Pulmonary artery endothelial cell (primary cell): ENCODE measurements around the gene SET. TPM values are rescaled to one million over a fixed set of nuclear protein-coding genes. Genes with fewer than 3 reads are reported as not detected.

Experiments
- DNase-seq: peaks from one replicate; pipeline ENCODE4 v3.0.0-alpha.2; 2011; ENCODE audit warnings: low read depth, low spot score
- total RNA-seq: library from RNA; depleted of rRNA; stranded (reverse); fragments of >200 nt; gene quantifications from 2 replicates; pipeline ENCODE4 v1.2.3, GENCODE V29; 2014

The SET gene
- total RNA-seq, 1 donor from 2014 or later, result 618 TPM

DNA sequence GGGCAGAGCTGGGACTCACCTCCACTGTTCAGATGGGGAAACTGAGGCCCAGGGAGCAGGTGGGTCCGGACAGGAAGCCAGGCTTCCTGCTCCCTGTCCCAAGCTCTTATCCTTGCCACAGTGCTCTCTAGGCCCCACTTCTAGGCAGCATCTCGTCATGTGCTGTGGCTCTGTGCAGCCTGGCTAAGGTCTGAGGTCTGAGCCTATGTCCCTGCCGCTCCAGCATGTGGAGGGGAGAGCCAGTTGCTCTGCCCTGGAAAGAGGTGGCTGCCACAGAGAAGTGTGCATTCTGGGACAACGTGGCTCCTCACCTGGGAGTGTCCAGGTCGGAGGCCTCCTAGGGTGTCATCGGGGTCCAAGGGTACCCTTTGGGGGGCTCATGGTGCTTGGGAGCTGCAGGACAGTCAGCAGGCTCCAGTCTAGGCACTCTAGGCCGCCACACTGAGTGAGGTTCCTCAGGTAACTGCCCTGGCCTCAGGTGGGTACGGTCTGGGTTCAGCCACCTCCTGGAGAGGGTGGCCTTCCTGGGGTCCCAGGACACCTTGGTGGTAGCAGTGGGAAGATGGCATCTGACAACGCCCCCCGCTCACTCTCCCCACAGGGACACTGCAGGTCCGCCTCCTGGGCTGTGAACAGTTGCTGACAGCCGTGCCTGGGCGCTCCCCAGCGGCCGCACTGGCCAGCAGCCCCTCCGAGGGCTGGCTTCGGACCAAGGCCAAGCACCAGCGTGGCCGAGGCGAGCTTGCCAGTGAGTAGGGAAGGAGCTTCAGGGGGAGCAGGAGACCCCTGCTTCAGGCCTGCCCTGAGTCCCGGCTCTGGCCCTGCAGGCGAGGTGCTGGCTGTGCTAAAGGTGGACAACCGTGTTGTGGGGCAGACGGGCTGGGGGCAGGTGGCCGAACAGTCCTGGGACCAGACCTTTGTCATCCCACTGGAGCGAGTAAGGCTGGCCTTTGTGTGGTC, 23.7 kb downstream of the SET start:
- DNase-seq, result no peak

DNA sequence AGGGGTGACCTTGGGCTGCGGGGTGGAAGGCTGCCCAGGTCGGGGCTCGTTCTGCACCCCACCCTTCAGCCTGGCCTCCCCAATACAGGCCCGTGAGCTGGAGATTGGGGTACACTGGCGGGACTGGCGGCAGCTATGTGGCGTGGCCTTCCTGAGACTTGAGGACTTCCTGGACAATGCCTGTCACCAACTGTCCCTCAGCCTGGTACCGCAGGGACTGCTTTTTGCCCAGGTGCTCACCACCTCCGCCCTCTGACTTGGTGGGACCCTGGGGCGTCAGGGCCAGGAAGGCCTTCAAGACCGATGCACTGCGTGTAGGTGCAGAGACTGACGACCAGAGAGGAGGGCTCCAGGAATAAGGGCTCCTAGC, 24.4 kb downstream of the SET start:
- DNase-seq, result no peak

- no peak for DNase-seq
Observed at GRCh38 chr9:128713941-128714573, 25.0 kb downstream of the SET start.

GRCh38 chr9:128714586-128715435, 25.8 kb downstream of the SET start:
- no peak for DNase-seq

GRCh38 chr9:128715436-128715750, 26.4 kb downstream of the SET start:
- no peak for DNase-seq

DNA sequence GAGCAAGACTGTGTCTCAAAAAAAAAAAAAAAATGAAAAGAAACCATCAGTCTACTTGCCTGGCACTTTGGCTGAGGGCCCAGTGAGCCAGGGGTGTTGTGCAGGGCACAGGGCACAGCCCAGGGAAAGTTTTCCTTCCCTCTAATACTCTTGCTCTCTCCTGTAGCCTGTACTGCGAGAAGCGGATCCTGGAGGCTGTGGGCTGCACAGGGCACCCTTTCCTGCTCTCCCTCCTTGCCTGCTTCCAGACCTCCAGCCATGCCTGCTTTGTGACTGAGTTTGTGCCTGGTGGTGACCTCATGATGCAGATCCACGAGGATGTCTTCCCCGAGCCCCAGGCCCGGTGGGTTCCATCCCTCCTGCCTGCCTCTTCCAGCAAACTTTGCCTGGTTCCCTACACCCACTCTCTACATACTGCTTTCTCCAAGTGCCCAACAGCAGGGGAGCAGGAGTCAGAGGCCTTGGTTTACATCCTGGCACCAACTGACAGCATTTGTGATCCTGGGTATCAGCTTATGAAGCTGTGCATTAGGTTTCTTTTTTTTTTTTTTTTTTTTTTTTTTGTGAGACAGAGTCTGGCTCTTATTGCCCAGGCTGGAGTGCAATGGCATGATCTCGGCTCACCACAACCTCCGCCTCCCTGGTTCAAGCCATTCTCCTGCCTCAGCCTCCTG, 27.7 kb downstream of the SET start:
- no peak for DNase-seq

- DNase-seq, result no peak
Observed at GRCh38 chr9:128718047-128718446, 29.0 kb downstream of the SET start.

DNA sequence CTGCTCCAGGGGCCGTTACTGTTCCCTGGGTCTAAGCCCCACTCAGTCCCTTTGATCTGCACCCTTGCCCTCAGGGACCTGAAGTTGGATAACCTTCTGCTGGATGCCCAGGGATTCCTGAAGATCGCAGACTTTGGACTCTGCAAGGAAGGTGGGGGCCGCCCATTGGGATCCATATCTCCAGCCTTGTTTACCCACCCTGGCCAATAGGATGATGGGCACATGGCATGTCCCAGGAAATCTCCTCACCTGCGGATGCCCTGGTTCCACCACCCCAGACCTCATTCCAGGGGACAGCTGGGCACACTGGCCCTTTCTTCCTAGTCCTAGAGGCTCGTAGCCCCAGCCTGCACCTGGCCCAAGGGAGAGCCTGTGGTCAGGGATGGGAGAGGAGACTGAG, 29.5 kb downstream of the SET start:
- no peak for DNase-seq

DNA sequence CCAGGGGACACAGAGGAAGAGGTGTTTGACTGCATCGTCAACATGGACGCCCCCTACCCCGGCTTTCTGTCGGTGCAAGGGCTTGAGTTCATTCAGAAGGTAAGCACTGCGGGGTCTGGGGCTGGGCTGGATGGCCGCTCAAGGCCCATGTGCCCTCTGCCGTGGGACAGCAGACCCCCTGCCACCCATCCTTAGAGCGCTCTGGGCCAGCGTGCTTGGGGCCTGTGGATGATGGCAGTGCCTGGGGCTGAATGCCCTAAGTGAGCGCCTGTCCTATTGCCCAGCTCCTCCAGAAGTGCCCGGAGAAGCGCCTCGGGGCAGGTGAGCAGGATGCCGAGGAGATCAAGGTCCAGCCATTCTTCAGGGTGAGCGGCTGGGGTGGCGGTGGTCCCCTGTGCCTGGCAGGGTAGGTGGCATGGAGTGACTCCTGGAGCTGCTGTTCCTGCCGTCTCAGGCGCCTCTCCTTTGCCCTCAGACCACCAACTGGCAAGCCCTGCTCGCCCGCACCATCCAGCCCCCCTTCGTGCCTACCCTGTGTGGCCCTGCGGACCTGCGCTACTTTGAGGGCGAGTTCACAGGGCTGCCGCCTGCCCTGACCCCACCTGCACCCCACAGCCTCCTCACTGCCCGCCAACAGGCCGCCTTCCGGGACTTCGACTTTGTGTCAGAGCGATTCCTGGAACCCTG, 31.0 kb downstream of the SET start:
- DNase-seq, result no peak

DNA sequence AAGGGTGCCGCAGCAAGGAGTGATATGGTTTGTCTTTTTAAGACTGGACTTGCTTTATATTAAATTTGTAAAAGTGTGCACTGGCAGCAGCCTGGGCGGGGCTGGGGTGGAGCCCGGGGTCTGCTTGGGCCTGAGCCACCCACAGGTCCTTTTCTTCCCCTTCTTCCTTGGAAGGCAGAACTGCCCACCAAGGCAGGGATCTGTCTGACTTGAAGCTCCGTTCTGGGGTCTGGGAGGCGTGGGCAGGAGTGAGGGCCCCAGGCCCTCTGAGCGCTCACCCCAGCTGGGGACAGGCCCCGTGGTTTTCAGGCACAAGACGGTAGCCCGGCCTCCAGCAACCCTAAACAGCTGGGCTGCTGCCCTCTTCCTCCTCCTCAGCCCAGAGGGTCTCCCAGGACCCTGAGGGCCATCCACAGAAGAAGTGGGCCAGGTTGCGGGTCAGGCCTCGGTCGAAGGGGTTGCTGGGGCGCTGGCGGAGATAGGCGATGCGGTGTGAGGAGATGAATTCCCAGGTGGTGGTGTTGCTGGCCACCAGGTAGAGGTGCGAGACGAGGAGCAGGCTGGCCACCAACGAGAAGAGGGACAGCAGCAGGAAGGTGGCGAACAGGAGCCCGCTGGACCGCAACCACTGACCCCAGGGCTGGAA, 31.9 kb downstream of the SET start:
- no peak for DNase-seq

- no peak for DNase-seq
Observed at GRCh38 chr9:128721487-128722010, 32.5 kb downstream of the SET start.

- no peak for DNase-seq
Observed at GRCh38 chr9:128722380-128723351, 33.6 kb downstream of the SET start.

DNA sequence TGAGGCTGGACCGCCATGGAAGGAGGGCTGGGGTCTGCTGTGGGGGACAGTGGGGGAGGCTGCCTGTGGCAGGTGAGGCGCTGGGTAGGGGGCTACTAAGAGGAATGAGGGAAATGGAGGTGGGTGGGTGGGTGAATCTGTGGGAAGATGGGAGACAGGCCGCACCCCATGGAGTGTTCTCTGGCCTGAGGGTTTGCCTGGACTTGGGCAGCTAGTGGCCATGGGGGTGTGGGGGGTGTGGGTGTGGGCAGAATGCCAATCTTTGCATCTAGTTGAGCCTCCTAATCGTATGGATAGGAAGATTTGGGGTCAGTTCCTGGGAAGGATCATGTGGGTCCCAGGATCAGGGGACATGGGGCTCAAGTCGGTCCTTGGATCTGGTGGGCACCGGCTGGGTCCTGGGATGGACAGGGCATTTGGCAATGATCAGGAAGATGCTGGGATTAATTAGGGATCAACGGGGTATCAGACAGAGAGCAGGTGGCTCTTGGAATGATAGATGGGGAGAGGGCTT, 34.4 kb downstream of the SET start:
- no peak for DNase-seq

GRCh38 chr9:128723866-128724743, 35.1 kb downstream of the SET start, which contains the start of gene ZDHHC12:
TSS of gene ZDHHC12 (minus strand) at chr9:128724127. CDS start at chr9:128724093, 34 bp downstream.
- DNase-seq, result peak; percentile 77

GRCh38 chr9:128724744-128725211, 35.8 kb downstream of the SET start:
- peak; percentile 35 for DNase-seq

GRCh38 chr9:128727640-128728248, 38.7 kb downstream of the SET start:
- DNase-seq, result no peak

DNA sequence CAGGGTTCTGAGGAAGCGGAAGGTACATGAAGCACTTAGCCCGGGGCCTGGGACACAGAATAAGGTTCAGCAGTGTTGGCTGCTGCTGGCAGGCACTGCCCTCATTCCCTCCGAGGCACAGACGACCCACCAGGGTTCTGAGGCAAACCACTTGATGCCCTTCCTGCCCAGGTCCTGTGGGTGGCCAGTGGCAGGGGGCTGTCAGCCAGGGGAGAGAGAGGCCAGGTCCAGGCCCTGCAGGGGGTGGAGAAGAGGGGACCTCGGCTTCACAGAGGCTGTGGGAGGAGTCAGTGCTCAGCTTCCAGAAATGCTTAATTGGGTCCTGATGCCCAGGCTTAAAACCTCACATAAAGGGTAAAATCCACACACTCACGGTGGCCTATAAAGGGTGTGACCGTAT, 39.3 kb downstream of the SET start:
- DNase-seq, result no peak
